ENCODE data around the gene ADH1B. TPM values are rescaled to one million over a fixed set of nuclear protein-coding genes. Genes with fewer than 3 reads are reported as not detected.

Gene ADH1B
- total and polyA plus RNA-seq, 2 experiments from 2014 or later = not detected

DNA sequence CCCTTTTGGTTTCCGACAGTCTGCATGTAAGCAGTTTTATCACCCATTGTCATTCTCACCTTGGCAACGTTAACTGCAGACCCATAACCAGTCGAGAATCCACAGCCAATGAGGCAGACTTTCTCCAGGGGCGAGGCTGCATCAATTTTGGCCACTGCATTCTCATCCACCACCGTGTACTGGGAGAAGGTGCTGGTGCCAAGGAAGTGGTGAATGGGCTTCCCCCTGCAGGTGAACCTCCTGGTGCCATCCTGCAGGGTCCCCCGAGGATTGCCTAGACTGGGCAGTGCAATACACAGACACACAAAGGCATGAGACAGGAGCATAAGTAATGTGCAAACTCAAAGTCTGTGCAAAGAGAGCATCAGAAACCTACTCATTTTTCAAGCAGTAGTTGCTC lies 5.4 kb downstream of the ADH1B start:
- H3K27ac Mint-ChIP-seq = no peak overlapping the region
- H3K4me1 Mint-ChIP-seq = peaks cover 10% of the 10 kb centered on the region
- no peak overlapping the region for H3K4me2 ChIP-seq
- no peaks in the 10 kb centered on the region for H3F3A ChIP-seq (replicated peaks; ENCODE audit: low read depth)
- H3K27me3 Mint-ChIP-seq (ENCODE audit: insufficient read depth, low read depth, poor library complexity) = no peaks in the 10 kb centered on the region
- H4K20me1 ChIP-seq (replicated peaks; ENCODE audit: insufficient read depth) = no peaks in the 10 kb centered on the region
- no peaks in the 10 kb centered on the region for H3K36me3 ChIP-seq (ENCODE audit: insufficient read depth)
- no peaks in the 10 kb centered on the region for H3K9me3 Mint-ChIP-seq
- H3K79me2 ChIP-seq (replicated peaks; ENCODE audit: insufficient read depth) = no peaks in the 10 kb centered on the region
- no peak for TF ChIP-seq ZNF114 (CRISPR knock-in tag; IDR thresholded peaks at IDR 0.05)
- no peak for TF ChIP-seq POLR2AphosphoS5 (IDR thresholded peaks at IDR 0.05; ENCODE audit: low read depth)
- TF ChIP-seq CREB1 (CRISPR knock-in tag; IDR thresholded peaks at IDR 0.05; ENCODE audit: low read depth) = no peak
- TF ChIP-seq, protein P1, sequence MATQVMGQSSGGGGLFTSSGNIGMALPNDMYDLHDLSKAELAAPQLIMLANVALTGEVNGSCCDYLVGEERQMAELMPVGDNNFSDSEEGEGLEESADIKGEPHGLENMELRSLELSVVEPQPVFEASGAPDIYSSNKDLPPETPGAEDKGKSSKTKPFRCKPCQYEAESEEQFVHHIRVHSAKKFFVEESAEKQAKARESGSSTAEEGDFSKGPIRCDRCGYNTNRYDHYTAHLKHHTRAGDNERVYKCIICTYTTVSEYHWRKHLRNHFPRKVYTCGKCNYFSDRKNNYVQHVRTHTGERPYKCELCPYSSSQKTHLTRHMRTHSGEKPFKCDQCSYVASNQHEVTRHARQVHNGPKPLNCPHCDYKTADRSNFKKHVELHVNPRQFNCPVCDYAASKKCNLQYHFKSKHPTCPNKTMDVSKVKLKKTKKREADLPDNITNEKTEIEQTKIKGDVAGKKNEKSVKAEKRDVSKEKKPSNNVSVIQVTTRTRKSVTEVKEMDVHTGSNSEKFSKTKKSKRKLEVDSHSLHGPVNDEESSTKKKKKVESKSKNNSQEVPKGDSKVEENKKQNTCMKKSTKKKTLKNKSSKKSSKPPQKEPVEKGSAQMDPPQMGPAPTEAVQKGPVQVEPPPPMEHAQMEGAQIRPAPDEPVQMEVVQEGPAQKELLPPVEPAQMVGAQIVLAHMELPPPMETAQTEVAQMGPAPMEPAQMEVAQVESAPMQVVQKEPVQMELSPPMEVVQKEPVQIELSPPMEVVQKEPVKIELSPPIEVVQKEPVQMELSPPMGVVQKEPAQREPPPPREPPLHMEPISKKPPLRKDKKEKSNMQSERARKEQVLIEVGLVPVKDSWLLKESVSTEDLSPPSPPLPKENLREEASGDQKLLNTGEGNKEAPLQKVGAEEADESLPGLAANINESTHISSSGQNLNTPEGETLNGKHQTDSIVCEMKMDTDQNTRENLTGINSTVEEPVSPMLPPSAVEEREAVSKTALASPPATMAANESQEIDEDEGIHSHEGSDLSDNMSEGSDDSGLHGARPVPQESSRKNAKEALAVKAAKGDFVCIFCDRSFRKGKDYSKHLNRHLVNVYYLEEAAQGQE (IDR thresholded peaks at IDR 0.05; ENCODE audit: unreplicated experiment) = no peak
- TF ChIP-seq EZH2phosphoT487 (IDR thresholded peaks at IDR 0.05; ENCODE audit: unreplicated experiment) = no peak
- no peak for TF ChIP-seq NANOG (IDR thresholded peaks at IDR 0.05; ENCODE audit: borderline replicate concordance)
- TF ChIP-seq JUNB (IDR thresholded peaks at IDR 0.05; ENCODE audit: unreplicated experiment) = no peak
- TF ChIP-seq, protein P2, sequence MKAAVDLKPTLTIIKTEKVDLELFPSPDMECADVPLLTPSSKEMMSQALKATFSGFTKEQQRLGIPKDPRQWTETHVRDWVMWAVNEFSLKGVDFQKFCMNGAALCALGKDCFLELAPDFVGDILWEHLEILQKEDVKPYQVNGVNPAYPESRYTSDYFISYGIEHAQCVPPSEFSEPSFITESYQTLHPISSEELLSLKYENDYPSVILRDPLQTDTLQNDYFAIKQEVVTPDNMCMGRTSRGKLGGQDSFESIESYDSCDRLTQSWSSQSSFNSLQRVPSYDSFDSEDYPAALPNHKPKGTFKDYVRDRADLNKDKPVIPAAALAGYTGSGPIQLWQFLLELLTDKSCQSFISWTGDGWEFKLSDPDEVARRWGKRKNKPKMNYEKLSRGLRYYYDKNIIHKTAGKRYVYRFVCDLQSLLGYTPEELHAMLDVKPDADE (IDR thresholded peaks at IDR 0.05) = no peak
- no peak for TF ChIP-seq EZH2 (IDR thresholded peaks at IDR 0.05; ENCODE audit: low read depth, unreplicated experiment)
- no peak for TF ChIP-seq STAT1 (IDR thresholded peaks at IDR 0.05; ENCODE audit: unreplicated experiment)
- no peaks in the 10 kb centered on the region for H3K9me2 ChIP-seq (ENCODE audit: insufficient read depth)
- peaks cover 8% of the 10 kb centered on the region; the same call in 1 of the 2 replicates for H3K4me1 ChIP-seq (ENCODE audit: insufficient read depth)
- H3K4me3 ChIP-seq = no peak overlapping the region
- no peaks in the 10 kb centered on the region for H3K36me3 Mint-ChIP-seq (ENCODE audit: low read depth)
- no peak overlapping the region for H2AFZ ChIP-seq
- H3K27me3 ChIP-seq (ENCODE audit: insufficient read depth) = no peaks in the 10 kb centered on the region
- ATAC-seq = peak; percentile 52
- no peak overlapping the region for H3K27ac ChIP-seq (ENCODE audit: low read depth)
- DNase-seq (ENCODE audit: low spot score) = peak; percentile 8
- H3K4me3 Mint-ChIP-seq = no peak overlapping the region

DNA sequence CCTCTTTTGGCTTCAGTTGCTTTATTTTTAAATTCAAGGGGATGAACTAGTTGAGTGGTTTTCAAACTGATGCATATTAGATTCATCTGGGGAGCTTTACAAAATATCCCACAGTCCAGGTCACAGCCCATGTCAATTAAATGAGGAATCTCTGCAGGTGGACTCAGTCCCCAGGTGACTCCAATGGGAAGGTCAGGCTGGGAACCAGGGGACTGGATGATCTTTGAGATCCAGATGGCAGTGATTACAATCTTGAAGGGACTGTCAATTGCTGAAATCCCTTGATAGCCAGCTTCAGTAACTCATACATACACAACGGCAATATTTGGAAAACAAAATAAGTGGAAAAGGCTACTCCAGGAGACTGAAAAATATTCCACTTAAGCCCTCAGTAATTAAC lies 7.0 kb downstream of the ADH1B start:
- no peaks in the 10 kb centered on the region for H3K36me3 ChIP-seq (ENCODE audit: insufficient read depth)
- no peaks in the 10 kb centered on the region for H3K9me2 ChIP-seq (ENCODE audit: insufficient read depth)
- no peak overlapping the region for H3K4me2 ChIP-seq
- Mint-ChIP-seq H3K4me1 (peaks cover 21% of the 10 kb centered on the region), H3K9me3 (no peaks in the 10 kb centered on the region), H3K4me3 (no peak overlapping the region), H3K27ac (no peak overlapping the region), H3K27me3 (ENCODE audit: insufficient read depth, low read depth, poor library complexity) (no peaks in the 10 kb centered on the region), H3K36me3 (ENCODE audit: low read depth) (no peaks in the 10 kb centered on the region)
- DNase-seq (ENCODE audit: low spot score) (no peak), ATAC-seq (no peak)
- H3F3A ChIP-seq (replicated peaks; ENCODE audit: low read depth) = no peaks in the 10 kb centered on the region
- H4K20me1 ChIP-seq (replicated peaks; ENCODE audit: insufficient read depth) = no peaks in the 10 kb centered on the region
- no peak overlapping the region for H2AFZ ChIP-seq
- no peak overlapping the region for H3K4me3 ChIP-seq
- H3K27ac ChIP-seq (ENCODE audit: low read depth) = no peak overlapping the region
- H3K27me3 ChIP-seq (ENCODE audit: insufficient read depth) = no peaks in the 10 kb centered on the region
- no peaks in the 10 kb centered on the region for H3K79me2 ChIP-seq (replicated peaks; ENCODE audit: insufficient read depth)
- H3K4me1 ChIP-seq (ENCODE audit: insufficient read depth) = peaks cover 16% of the 10 kb centered on the region
- TF ChIP-seq, protein P3, sequence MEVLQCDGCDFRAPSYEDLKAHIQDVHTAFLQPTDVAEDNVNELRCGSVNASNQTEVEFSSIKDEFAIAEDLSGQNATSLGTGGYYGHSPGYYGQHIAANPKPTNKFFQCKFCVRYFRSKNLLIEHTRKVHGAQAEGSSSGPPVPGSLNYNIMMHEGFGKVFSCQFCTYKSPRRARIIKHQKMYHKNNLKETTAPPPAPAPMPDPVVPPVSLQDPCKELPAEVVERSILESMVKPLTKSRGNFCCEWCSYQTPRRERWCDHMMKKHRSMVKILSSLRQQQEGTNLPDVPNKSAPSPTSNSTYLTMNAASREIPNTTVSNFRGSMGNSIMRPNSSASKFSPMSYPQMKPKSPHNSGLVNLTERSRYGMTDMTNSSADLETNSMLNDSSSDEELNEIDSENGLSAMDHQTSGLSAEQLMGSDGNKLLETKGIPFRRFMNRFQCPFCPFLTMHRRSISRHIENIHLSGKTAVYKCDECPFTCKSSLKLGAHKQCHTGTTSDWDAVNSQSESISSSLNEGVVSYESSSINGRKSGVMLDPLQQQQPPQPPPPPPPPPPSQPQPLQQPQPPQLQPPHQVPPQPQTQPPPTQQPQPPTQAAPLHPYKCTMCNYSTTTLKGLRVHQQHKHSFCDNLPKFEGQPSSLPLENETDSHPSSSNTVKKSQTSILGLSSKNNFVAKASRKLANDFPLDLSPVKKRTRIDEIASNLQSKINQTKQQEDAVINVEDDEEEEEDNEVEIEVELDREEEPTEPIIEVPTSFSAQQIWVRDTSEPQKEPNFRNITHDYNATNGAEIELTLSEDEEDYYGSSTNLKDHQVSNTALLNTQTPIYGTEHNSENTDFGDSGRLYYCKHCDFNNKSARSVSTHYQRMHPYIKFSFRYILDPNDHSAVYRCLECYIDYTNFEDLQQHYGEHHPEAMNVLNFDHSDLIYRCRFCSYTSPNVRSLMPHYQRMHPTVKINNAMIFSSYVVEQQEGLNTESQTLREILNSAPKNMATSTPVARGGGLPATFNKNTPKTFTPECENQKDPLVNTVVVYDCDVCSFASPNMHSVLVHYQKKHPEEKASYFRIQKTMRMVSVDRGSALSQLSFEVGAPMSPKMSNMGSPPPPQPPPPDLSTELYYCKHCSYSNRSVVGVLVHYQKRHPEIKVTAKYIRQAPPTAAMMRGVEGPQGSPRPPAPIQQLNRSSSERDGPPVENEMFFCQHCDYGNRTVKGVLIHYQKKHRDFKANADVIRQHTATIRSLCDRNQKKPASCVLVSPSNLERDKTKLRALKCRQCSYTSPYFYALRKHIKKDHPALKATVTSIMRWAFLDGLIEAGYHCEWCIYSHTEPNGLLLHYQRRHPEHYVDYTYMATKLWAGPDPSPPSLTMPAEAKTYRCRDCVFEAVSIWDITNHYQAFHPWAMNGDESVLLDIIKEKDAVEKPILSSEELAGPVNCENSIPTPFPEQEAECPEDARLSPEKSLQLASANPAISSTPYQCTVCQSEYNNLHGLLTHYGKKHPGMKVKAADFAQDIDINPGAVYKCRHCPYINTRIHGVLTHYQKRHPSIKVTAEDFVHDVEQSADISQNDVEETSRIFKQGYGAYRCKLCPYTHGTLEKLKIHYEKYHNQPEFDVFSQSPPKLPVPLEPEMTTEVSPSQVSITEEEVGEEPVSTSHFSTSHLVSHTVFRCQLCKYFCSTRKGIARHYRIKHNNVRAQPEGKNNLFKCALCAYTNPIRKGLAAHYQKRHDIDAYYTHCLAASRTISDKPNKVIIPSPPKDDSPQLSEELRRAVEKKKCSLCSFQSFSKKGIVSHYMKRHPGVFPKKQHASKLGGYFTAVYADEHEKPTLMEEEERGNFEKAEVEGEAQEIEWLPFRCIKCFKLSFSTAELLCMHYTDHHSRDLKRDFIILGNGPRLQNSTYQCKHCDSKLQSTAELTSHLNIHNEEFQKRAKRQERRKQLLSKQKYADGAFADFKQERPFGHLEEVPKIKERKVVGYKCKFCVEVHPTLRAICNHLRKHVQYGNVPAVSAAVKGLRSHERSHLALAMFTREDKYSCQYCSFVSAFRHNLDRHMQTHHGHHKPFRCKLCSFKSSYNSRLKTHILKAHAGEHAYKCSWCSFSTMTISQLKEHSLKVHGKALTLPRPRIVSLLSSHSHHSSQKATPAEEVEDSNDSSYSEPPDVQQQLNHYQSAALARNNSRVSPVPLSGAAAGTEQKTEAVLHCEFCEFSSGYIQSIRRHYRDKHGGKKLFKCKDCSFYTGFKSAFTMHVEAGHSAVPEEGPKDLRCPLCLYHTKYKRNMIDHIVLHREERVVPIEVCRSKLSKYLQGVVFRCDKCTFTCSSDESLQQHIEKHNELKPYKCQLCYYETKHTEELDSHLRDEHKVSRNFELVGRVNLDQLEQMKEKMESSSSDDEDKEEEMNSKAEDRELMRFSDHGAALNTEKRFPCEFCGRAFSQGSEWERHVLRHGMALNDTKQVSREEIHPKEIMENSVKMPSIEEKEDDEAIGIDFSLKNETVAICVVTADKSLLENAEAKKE (CRISPR knock-in tag; IDR thresholded peaks at IDR 0.05) = no peak
- no peak for TF ChIP-seq ZNF331 (CRISPR knock-in tag; IDR thresholded peaks at IDR 0.05; ENCODE audit: low read depth)

All from GM23338 (cell line).